ENCODE measurements around the gene C2CD5. TPM values are rescaled to one million over a fixed set of nuclear protein-coding genes. Genes with fewer than 3 reads are reported as not detected.

The C2CD5 gene
- total RNA-seq, 1 experiment from 2014 or later, result 15.9 TPM

GRCh38 chr12:22435583-22435982 is 108.8 kb downstream of the C2CD5 start:
- Histone ChIP-seq H3K4me3 (ENCODE audit: low read depth in 2 of 2, low read length in 2 of 2) (no peak overlapping the region), H3K4me1 (ENCODE audit: control insufficient read depth, insufficient read depth, low read length) (no peaks in the 10 kb centered on the region), H3K27ac (ENCODE audit: low read length) (no peak overlapping the region), H3K9me3 (ENCODE audit: control insufficient read depth, insufficient read depth, low read depth, low read length) (no peaks in the 10 kb centered on the region), H3K36me3 (ENCODE audit: control insufficient read depth, insufficient read depth, low read length) (no peaks in the 10 kb centered on the region), H3K27me3 (ENCODE audit: control insufficient read depth, insufficient read depth, low read length) (no peaks in the 10 kb centered on the region)
- in situ Hi-C loops (cut with HindIII; ENCODE audit: low pct_unique_long_range_greater_than_20kb, low sequenced_read_pairs), result no loop called here
- TF ChIP-seq POLR2AphosphoS5 (IDR thresholded peaks at IDR 0.05; ENCODE audit: low read depth, low read length), result no peak
- no peak for TF ChIP-seq SIN3A (IDR thresholded peaks at IDR 0.05; ENCODE audit: borderline replicate concordance, insufficient read depth, low read depth, low read length)
- TF ChIP-seq TCF7L2 (IDR thresholded peaks at IDR 0.05; ENCODE audit: low read depth, low read length), result no peak
- intact Hi-C loops (cut with micrococcal nuclease; ENCODE audit: unreplicated experiment), result no loop called here
- no peak for ATAC-seq
- POLR2A ChIA-PET, result no interaction called here
- CTCF ChIA-PET, result no interaction called here
- no peak for DNase-seq (ENCODE audit: low read depth, low spot score)
- no TSS peak for BruUV-seq (replicated peaks)

DNA sequence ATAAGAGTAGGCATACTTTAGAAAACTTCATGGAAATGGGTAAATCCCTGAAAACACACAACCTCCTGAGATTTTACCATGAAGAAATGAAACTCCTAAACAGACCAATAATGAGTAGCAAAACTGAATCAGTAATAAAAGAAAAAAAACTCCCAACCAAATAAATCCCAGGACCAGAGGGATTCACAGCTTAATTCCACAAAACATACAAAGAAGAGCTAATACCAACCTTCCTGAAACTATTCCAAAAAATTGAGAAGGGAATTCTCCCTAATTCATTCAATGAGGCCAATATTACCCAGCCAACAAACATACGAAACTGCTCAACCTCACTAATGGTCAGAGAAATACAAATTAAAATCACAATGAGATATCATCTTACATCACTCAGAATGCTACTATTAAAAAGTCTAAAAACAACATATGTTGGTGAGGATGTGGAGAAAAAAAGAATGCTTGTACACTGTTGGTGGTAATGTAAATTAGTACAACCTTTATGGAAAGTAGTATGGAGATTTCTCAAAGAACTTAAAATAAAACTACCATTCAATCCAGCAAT is 112.6 kb downstream of the C2CD5 start:
- no peaks in the 10 kb centered on the region for H3K27me3 ChIP-seq (ENCODE audit: control insufficient read depth, insufficient read depth, low read length)
- no peaks in the 10 kb centered on the region for H3K4me1 ChIP-seq (ENCODE audit: control insufficient read depth, insufficient read depth, low read length)
- ChIA-PET CTCF (no interaction called here), POLR2A (no interaction called here)
- no peaks in the 10 kb centered on the region for H3K36me3 ChIP-seq (ENCODE audit: control insufficient read depth, insufficient read depth, low read length)
- H3K9me3 ChIP-seq (ENCODE audit: control insufficient read depth, insufficient read depth, low read depth, low read length), result no peaks in the 10 kb centered on the region
- H3K4me3 ChIP-seq (ENCODE audit: low read depth in 2 of 2, low read length in 2 of 2), result no peak overlapping the region
- no peak overlapping the region for H3K27ac ChIP-seq (ENCODE audit: low read length)
- intact Hi-C loops (cut with micrococcal nuclease; ENCODE audit: unreplicated experiment) (no loop called here), in situ Hi-C loops (cut with HindIII; ENCODE audit: low pct_unique_long_range_greater_than_20kb, low sequenced_read_pairs) (no loop called here)
- ATAC-seq, result no peak
- TF ChIP-seq CTCF (IDR thresholded peaks at IDR 0.05), result no peak
- no peak for TF ChIP-seq REST (IDR thresholded peaks at IDR 0.05; ENCODE audit: insufficient read depth in 1 of 2, low read depth in 2 of 2, low read length in 1 of 2)
- no peak for TF ChIP-seq SIN3A (IDR thresholded peaks at IDR 0.05; ENCODE audit: borderline replicate concordance, insufficient read depth, low read depth, low read length)
- TF ChIP-seq POLR2AphosphoS5 (IDR thresholded peaks at IDR 0.05; ENCODE audit: low read depth, low read length), result no peak
- TF ChIP-seq TCF7L2 (IDR thresholded peaks at IDR 0.05; ENCODE audit: low read depth, low read length), result no peak
- no TSS peak for BruUV-seq (replicated peaks)
- DNase-seq (ENCODE audit: low read depth, low spot score), result no peak

DNA sequence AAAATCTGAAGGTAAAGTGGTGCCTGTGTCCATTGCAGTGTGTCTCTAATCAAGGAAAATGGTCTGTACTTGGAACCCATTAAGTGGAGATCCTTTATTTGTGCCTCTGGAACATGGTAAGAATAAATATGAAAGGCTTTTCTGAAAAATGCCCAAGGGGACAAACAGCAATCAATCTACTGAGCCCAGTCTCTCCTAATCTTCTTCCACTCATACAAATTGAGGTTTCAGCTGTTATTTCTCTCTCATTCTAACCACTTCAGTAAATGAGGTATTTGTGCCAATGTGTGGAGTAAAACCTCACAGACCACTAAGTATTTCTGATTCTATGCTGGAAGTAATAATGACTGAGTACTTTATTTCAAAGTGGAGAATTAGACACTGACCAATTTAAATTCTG is 127.5 kb downstream of the C2CD5 start:
- no TSS peak for BruUV-seq (replicated peaks)
- Histone ChIP-seq H3K36me3 (ENCODE audit: control insufficient read depth, insufficient read depth, low read length) (no peaks in the 10 kb centered on the region), H3K27ac (ENCODE audit: low read length) (no peak overlapping the region; the same call in 1 of the 2 replicates), H3K9me3 (ENCODE audit: control insufficient read depth, insufficient read depth, low read depth, low read length) (no peaks in the 10 kb centered on the region), H3K4me1 (ENCODE audit: control insufficient read depth, insufficient read depth, low read length) (no peaks in the 10 kb centered on the region; the same call in 1 of the 2 replicates), H3K27me3 (ENCODE audit: control insufficient read depth, insufficient read depth, low read length) (no peaks in the 10 kb centered on the region), H3K4me3 (ENCODE audit: low read depth in 2 of 2, low read length in 2 of 2) (no peak overlapping the region)
- ChIA-PET POLR2A (no interaction called here), CTCF (no interaction called here)
- TF ChIP-seq CTCF (IDR thresholded peaks at IDR 0.05) (no peak), REST (IDR thresholded peaks at IDR 0.05; ENCODE audit: insufficient read depth in 1 of 2, low read depth in 2 of 2, low read length in 1 of 2) (no peak), POLR2AphosphoS5 (IDR thresholded peaks at IDR 0.05; ENCODE audit: low read depth, low read length) (no peak), SIN3A (IDR thresholded peaks at IDR 0.05; ENCODE audit: borderline replicate concordance, insufficient read depth, low read depth, low read length) (no peak), TCF7L2 (IDR thresholded peaks at IDR 0.05; ENCODE audit: low read depth, low read length) (no peak)
- no peak for ATAC-seq
- intact Hi-C loops (cut with micrococcal nuclease; ENCODE audit: unreplicated experiment), result no loop called here
- in situ Hi-C loops (cut with HindIII; ENCODE audit: low pct_unique_long_range_greater_than_20kb, low sequenced_read_pairs), result no loop called here
- no peak for DNase-seq (ENCODE audit: low read depth, low spot score)
